Peyer's patch (tissue), 4 donors: ENCODE measurements around the gene ARMH3. TPM values are rescaled to one million over a fixed set of nuclear protein-coding genes. Genes with fewer than 3 reads are reported as not detected.

Experiments used
- DNase-seq, 3 donors: peaks; one replicate each; pipeline ENCODE4 v3.0.0-alpha.2; 2017 to 2019
- H3K27ac ChIP-seq, 4 donors: fragments of 200-600 bp; sonication (generic); one replicate each; pipeline ENCODE4 v1.5.1; 2016 to 2019
- H3K27me3 ChIP-seq, 2 donors: fragments of 200-600 bp; sonication (generic); one replicate each; pipeline ENCODE4 v1.5.1; 2019
- H3K36me3 ChIP-seq, 3 donors: fragments of 200-600 bp; sonication (generic); one replicate each; pipeline ENCODE4 v1.5.1; 2016 to 2019
- H3K4me1 ChIP-seq, 4 donors: fragments of 200-600 bp; sonication (generic); one replicate each; pipeline ENCODE4 v1.5.1; 2016 to 2019
- H3K4me3 ChIP-seq, 4 donors: fragments of 200-600 bp; sonication (generic); 1 replicate in 3 of 4; 2 replicates in 1 of 4; pipeline ENCODE4 v1.5.1; 2016 to 2019; ENCODE audit warnings: mild to moderate bottlenecking in 1 of 4
- H3K9me3 ChIP-seq, 4 donors: fragments of 200-600 bp; sonication (generic); one replicate each; pipeline ENCODE4 v1.5.1; 2016 to 2019; ENCODE audit warnings: mild to moderate bottlenecking in 1 of 4
- POLR2A ChIP-seq, 2 donors: fragments of 450-650 bp; IDR thresholded peaks; one replicate each; pipeline ENCODE4 v1.5.1; 2017; ENCODE audit warnings: antibody characterized with exemption in 2 of 2, mild to moderate bottlenecking in 2 of 2, moderate library complexity in 2 of 2
- total RNA-seq, 4 donors: library from RNA; depleted of rRNA; stranded (reverse); fragments of >200 nt; gene quantifications; one replicate each; pipeline ENCODE4 v1.1.0, GENCODE V29; 2016
- TF ChIP-seq, protein P1 (sequence below), 6 experiments: fragments of 450-650 bp in 4 of 6; fragments of 200-600 bp in 2 of 6; sonication (generic) in 1 of 6; IDR thresholded peaks; one replicate each; pipeline ENCODE4 v1.5.1; 2017 to 2019; ENCODE audit warnings: antibody characterized with exemption in 6 of 6, mild to moderate bottlenecking in 3 of 6, moderate library complexity in 1 of 6

ARMH3 gene
- total RNA-seq, 4 donors from 2014 or later, result 15.8 to 29.2 (median 23.0) TPM

DNA sequence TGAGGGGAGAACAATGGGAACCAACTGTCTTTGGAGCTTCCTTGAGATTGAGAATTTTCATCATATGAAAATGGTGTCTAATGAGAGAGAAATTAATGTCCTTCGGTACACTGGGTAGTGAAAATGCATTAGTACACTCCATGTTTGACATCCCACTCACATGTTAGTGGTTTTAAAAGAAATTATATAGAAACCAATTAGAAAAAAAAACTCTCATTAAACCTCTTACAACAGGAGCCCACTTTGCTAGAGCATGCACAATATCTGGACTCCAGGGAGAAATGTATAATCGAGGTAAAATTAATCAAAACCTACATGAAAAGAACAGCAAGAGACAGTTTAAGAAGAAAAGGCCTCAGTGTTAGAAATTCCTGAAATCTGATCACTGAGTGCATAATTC lies 133.1 kb downstream of the ARMH3 start:
- no peaks in the 10 kb centered on the region for H3K27me3 ChIP-seq
- TF ChIP-seq, protein P1, sequence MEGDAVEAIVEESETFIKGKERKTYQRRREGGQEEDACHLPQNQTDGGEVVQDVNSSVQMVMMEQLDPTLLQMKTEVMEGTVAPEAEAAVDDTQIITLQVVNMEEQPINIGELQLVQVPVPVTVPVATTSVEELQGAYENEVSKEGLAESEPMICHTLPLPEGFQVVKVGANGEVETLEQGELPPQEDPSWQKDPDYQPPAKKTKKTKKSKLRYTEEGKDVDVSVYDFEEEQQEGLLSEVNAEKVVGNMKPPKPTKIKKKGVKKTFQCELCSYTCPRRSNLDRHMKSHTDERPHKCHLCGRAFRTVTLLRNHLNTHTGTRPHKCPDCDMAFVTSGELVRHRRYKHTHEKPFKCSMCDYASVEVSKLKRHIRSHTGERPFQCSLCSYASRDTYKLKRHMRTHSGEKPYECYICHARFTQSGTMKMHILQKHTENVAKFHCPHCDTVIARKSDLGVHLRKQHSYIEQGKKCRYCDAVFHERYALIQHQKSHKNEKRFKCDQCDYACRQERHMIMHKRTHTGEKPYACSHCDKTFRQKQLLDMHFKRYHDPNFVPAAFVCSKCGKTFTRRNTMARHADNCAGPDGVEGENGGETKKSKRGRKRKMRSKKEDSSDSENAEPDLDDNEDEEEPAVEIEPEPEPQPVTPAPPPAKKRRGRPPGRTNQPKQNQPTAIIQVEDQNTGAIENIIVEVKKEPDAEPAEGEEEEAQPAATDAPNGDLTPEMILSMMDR (IDR thresholded peaks at IDR 0.05), result no peak
- TF ChIP-seq POLR2A (IDR thresholded peaks at IDR 0.05), result no peak
- no peaks in the 10 kb centered on the region for H3K9me3 ChIP-seq
- no peak overlapping the region for H3K27ac ChIP-seq
- no peak for DNase-seq
- H3K4me3 ChIP-seq, result no peak overlapping the region
- no peaks in the 10 kb centered on the region for H3K4me1 ChIP-seq
- peaks cover 0 to 9% (median 0%) of the 10 kb centered on the region in 3 donors for H3K36me3 ChIP-seq

DNA sequence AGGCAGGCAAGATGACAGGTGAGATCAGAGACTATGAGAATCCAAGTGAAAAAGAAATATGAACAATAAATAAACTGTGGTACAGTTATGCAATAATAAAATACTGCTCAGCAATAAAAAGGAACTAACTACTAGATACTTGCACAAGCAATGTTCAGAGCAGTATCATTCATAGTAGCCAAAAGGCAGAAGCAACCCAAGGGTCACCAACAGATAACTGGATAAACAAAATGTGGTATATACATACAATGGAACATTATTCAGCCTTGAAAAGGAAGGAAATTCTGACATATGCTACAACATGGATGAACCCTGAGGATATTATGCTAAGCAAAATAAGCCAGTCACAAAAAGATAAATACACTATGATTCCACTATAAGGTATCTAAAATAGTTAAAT lies 135.4 kb downstream of the ARMH3 start:
- no peaks in the 10 kb centered on the region for H3K9me3 ChIP-seq
- H3K27me3 ChIP-seq, result no peaks in the 10 kb centered on the region
- no peak for DNase-seq
- no peak for TF ChIP-seq POLR2A (IDR thresholded peaks at IDR 0.05)
- TF ChIP-seq, protein P1 (IDR thresholded peaks at IDR 0.05), result no peak
- H3K36me3 ChIP-seq, result no peaks in the 10 kb centered on the region
- no peak overlapping the region for H3K4me3 ChIP-seq
- no peak overlapping the region for H3K27ac ChIP-seq
- no peaks in the 10 kb centered on the region for H3K4me1 ChIP-seq

DNA sequence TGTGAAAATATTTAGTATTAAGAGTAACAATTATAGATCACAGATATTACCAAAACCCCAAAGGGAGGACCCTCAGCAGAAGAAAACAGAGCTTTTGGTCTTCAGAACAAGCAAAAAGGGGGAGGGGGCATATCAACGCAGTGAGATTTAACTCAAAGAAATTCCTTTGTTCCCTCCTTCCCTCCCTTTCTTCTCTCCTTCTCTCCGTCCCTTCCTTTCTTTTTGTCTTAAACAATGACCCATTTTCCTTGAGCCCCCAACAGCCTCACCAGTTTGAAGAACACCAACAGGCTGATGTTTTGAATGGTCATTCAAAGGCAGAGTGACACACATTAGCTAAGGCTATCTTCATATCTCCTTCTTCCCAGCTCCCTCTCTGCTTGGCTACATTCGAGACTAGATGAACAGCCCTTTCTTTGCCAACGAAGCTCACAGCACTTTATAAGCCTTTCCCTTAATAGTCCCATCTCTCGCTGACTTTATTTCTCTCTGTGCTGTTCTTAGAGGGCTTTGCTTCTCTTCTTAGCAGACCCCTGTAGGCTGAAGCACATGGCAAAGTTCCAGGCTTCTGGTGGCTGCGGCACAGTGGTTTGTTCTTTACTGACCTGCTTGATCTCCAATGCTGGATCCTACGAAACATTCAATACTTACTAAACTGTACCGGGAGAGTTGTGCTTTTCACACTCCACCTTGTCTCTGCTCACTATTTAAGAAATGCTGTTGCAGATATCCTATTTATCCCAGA lies 136.8 kb downstream of the ARMH3 start:
- TF ChIP-seq POLR2A (IDR thresholded peaks at IDR 0.05), result no peak
- TF ChIP-seq, protein P1 (IDR thresholded peaks at IDR 0.05), result no peak
- H3K9me3 ChIP-seq, result no peaks in the 10 kb centered on the region
- no peak overlapping the region for H3K27ac ChIP-seq
- no peaks in the 10 kb centered on the region for H3K27me3 ChIP-seq
- DNase-seq, result no peak
- H3K4me1 ChIP-seq, result no peaks in the 10 kb centered on the region
- no peak overlapping the region for H3K4me3 ChIP-seq
- H3K36me3 ChIP-seq, result no peaks in the 10 kb centered on the region

DNA sequence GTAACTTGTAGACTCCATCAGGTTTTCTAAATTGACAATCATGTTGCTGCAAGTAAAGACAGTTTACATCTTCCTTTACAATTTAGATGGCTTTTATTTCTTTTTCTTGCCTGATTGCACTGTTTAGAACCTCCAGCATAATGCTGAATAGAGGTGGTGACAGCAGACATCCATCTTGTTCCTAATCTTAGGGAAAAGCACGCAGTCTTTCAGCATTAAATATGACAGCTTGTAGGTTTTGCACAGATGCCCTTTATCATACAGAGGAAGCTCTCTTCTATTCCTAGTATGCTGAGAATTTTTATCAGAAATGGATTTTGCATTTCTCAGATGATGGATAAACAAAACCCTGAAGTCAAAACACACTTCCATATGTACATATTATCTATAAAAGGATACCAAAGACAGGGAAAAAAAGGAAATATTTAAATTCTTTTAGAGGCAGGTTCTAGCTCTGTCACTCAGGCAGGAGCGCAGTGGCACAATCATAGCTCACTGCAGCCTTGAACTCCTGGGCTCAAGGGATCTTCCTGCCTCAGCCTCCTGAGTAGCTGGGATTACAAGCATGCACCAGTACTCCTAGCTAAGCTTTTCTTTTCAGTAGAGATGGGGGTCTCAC lies 143.3 kb downstream of the ARMH3 start:
- DNase-seq, result no peak
- Histone ChIP-seq H3K9me3 (no peaks in the 10 kb centered on the region), H3K27me3 (no peaks in the 10 kb centered on the region), H3K4me3 (no peak overlapping the region), H3K27ac (no peak overlapping the region), H3K4me1 (no peaks in the 10 kb centered on the region), H3K36me3 (peaks cover 0 to 14% (median 0%) of the 10 kb centered on the region in 3 donors)
- no peak for TF ChIP-seq POLR2A (IDR thresholded peaks at IDR 0.05)
- TF ChIP-seq, protein P1 (IDR thresholded peaks at IDR 0.05), result no peak

DNA sequence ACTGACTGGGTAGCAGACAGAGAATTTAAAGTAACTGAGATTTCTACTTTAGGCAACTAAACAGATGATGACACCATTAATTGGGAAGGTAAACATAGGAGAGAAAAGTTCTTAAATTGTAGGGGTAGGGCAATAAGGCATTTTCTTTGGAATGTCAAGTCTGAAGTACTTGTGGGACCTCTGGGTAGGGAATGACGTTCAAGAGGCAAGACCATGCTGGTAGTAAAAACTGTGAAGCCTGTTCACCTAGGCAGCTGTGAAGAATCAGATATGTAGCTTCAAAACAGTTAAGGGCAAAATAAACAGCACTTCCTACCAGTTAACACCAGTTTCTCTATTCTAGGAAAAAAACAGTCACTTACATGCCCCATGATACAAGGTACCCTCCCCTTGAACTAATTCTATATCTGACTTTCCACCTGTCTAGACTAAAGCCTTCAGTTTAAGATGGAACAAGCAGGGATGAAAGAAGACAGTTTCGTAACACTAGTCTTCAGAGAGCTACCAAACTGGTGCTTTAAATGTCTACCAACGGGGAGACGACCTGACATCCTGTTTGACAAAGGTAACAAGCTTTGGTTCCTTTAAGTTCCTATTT lies 149.3 kb downstream of the ARMH3 start:
- H3K9me3 ChIP-seq, result no peaks in the 10 kb centered on the region
- no peak for DNase-seq
- TF ChIP-seq POLR2A (IDR thresholded peaks at IDR 0.05), result no peak
- TF ChIP-seq, protein P1 (IDR thresholded peaks at IDR 0.05), result no peak
- H3K36me3 ChIP-seq, result peaks cover 0 to 24% (median 0%) of the 10 kb centered on the region in 3 donors
- no peak overlapping the region for H3K27ac ChIP-seq
- H3K27me3 ChIP-seq, result no peaks in the 10 kb centered on the region
- H3K4me1 ChIP-seq, result no peaks in the 10 kb centered on the region
- no peak overlapping the region for H3K4me3 ChIP-seq
